HL-60/S4 treated with phorbol 12-myristate 13-acetate at 8.2 ng/mL for 4 days and 3 days (cell line): ENCODE measurements around the gene EEF2.
"Not testable (repeated sequence)": the region's sequence is repeated elsewhere in the genome, so short reads cannot be mapped to it uniquely, and the experiment has no call there.

Source experiments
- in situ Hi-C: fragments of 300-500 bp; cut with MboI; formaldehyde crosslinking; loops from 2 replicates; pipeline ENCODE4 v1.15.0; 2022; ENCODE audit warnings: low sequenced_read_pairs

The EEF2 gene

DNA sequence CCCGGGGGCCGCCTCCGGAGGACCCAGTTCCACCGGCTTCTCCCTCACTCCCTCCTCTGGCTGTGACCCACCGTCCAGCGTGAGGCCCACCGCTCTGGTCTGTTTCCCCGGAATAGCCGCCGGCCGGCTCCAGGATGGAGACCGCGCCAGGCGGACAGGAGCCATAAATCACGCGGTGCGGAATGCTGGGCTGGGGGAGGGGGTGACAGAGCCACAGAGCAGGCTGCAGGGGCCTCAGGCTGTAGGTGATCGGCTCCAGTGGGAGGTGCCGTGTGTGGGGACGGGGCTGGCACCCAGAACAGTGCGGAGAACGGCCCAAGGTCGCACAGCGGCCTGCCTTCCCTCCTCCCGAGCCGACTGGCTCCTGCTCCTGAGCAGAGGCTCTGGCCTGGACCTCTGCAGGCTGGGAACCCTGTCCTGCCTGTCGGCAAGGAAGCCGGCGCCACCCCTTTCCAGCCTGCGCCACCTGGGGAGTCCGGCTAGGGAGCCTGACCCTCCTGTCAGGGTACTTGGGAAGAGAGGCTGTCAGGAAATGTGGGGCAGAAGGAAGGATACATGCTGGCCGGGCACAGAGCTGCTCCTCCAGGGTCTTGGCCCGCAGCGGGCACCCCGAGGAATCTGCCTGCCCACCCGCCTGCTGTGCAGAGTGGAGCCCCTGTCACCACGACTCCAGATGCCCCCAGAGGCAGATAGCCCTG is 30.6 kb upstream of the EEF2 start:
- in situ Hi-C loops, result no loop called here

DNA sequence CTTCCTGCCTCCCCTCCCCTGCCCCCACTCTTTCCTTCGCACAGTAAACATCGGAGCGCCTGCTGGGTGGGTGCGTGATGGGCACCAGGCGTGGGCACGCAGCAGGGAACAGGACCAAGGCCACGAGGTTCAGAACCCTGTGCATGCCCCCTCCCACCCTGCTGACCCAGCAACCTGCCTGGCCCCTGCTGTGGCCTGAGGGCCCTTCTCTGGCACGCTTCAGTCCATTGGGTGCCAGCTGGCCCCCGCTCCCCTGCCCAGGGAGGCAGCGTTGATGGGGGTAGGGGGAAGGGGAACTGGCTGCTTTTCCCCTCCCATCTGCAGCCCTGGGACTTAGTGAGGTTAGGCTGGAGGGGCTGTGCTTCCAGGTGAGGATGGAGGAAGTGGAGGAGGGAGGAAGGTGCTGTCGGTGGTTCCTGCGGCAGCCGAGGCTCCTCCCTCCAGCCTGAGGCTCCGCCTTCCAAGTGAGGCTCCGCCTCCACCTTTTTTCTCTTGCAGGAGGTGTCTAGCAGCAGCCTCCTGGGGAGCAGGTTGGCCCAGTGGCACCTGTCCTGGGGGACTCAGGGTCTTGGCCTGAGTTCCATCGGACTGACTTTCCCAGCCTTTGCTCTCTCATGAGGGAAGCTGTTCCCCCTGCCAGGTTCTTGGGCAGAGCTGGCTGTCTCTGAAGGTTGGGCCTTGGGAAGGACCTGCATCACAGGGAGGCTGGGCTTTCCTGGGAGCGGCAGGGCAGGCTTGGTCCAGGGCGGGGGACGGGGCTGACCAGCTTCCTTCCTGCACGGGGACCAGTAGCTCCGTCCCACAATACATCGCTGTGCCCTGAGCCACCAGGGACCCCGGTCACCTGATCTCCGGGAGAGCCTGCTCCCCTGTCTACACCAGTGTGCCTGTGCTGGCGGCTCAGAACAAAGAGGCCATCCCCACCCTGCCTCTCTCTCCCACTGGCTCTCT is 29.6 kb upstream of the EEF2 start:
- in situ Hi-C loops, result no loop called here

DNA sequence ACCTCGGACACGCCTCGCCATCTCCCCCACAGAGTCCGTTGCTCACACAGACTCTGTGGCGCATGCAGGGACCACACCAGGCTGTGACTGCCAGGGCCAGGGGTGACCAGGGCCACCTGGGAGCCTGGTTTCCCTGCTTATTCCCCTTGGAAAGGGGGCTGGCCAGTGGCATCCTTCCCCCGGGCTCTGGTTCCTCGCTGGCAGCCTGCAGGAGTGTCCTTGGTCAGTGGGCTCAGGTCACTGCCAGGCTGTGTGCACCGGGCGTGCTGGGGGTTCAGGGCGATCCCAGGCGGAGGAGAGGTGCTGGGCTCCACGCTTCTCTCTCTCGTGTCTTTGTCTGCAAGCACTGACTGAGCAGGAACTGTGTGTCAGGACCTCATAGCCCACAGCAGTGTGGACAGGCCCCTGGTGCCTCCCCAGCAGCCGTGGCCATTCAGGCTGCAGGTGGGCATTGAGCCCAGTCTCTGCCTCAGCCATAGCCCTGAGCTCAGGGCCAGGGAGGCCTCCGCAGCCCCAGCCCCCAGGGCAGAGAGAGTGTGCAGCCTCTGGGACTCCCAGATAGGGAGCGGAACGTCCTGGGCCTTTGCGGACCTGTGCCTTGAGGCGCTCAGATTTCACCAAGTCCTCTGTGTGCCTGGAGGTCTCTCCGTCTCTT is 28.8 kb upstream of the EEF2 start:
- in situ Hi-C loops, result no loop called here

DNA sequence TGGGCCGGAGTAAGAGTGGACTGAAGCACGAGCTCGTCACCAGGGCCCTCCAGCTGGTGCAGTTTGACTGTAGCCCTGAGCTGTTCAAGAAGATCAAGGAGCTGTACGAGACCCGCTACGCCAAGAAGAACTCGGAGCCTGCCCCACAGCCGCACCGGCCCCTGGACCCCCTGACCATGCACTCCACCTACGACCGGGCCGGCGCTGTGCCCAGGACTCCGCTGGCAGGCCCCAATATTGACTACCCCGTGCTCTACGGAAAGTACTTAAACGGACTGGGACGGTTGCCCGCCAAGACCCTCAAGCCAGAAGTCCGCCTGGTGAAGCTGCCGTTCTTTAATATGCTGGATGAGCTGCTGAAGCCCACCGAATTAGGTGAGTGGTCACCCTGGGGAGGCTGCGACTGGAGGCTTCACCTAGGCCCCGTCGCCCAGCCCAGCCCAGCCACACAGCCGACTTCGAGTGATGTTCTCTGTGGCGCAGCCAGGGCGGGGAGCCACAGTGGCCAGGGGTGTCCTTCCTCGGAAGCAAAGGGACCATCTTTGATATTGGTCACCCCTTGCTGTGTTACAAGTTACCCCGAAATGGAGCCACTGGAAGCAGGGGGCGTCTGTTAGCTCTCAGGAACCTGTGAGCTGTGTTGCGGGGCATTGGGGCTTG is 27.8 kb upstream of the EEF2 start:
- in situ Hi-C loops, result no loop called here

- in situ Hi-C loops, result no loop called here
Observed at GRCh38 chr19:4012092-4012974, 27.1 kb upstream of the EEF2 start.

DNA sequence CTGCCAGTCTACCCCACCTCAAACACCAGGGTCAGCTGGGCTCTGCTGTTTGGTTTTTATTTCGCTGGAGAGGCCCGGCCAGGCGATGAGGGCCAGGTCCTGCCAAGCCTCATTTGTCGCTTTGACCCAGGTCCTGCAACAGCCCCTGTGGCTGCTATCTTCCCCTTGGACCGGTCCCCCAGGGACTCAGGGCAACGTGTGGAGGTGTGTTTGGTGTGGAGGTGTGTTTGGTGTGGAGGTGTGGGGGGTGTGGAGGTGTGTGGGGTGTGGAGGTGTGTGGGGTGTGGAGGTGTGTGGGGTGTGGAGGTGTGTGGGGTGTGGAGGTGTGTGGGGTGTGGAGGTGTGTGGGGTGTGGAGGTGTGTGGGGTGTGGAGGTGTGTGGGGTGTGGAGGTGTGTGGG is 26.2 kb upstream of the EEF2 start:
- in situ Hi-C loops, result not testable (repeated sequence)

DNA sequence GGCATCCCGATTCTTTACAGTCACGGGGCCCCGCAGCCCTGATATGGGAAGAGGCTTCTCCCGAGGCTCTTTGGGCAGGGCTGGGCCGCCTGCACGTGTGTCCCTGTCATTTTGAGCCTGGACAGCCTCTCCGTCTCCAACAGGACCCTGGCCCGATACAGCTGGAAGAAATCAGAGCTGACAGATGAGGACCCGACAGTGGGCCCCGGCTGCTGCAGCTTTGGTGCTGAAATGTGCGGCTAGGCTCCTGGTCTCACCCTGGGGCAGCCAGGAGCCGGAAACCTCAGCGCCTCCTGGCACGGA is 25.5 kb upstream of the EEF2 start:
- in situ Hi-C loops, result no loop called here

DNA sequence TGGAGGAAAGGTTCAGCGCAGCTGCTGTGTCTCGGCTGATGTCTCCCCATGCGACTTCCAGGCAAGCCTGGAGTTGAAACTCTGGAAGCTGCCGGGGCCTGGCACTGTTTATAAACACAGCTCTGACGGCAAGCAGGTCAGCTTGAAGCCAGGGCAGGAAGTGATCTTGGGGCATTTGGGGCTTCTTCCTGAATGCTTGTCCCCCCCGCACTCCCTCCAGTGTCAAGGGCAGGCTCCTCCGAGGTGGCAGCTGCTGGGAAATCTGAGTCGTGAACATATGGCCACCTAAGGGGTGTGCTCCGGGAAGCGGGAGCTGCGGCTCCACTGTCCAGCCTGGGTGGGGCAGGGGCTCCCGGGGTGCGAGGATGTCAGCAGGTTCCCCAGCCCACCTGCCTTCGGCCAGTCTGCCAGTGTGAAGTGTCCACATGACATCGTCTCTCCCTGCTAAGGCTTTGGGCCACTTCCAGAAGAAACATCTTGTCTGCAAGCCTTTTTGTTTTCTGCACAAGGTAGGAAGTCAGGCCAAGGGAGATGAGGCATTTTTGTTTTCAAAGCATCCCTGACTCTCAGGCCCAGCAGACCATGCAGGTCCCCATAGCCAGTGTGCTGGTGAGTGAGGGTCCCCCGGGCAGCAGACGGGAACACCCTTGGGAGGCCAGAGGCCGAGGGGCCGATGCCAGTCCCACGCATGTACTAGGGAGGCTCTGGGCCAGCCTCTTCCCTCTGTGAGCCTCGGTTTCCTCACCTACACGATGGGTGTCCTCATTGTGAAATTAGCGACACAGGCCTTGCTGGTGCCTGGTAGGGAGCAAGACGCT is 24.9 kb upstream of the EEF2 start:
- in situ Hi-C loops, result no loop called here

DNA sequence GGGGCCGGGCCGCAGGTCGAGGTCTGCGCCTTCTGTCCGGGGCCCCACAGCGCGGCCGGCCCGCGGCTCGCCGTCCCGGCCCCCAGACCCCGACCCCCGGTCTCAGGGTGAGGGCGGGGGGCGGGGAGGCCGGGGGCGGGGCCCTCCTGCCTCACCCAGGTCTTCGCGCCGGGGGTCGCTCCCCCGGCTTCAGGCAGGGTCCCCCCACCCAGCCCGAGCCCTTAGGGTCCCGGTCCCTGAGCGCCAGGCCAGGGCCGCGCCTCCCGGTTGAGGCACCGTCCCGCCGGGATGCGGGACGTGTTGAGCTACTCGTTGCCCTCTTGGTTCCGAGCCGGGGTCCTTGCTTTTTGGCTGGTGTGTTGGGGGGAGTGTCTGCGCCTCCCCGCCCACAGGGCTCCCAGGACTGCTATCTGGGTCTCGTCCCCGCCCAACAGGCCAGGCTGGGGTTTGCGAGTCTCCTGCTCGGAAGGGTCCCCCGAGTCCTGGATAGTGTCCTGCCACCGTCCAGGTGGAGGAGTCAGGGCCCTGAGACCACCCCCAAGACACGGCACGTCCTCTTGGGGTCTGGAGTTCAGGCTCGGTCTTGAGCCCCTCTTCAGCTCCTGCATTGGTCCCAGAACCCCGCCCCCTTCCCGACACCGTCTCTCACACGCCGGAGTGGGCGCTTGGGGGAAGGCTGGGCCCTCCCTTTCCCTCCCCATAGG is 22.7 kb upstream of the EEF2 start:
- in situ Hi-C loops, result no loop called here

DNA sequence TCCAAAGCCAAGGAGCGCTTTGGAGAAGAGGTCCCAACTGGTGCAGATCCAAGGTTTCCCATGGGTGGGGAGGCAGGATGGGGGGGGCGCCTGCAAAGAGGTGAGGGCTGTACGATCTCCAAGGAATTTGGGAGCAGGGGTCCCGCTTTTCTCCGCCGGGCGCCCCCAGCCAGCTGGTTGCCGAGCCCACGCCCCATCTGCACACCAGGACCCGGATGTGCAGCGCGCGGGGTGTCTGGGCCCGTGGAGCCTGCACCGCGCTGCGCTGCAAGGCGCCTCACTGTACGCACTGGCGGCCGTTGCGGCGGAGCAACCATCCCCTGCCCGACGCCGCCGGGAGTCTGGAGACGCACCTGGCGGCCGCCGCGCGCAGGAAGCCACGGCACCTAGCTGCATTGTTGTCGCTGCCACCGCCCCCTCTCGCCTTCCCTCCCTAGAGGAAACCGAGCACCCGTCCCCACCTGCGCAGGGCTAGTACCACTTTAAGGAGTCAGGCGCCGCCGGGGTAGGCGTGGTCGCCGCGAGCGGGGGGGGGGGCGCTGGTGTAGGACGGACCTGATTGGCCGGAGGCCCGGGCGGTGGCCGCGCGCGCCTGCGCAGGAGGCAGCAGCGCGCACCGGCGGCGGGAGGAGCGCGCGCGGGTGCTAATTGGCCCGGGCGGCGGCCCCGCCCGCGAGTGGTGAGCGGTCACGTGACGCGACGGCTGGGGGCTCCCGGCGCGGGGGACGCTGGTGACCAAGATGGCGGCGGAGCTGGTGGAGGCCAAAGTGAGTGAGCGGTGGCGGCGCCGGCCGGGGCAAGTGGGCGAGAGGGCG is 22.0 kb upstream of the EEF2 start, which contains the start of gene PIAS4:
Gene PIAS4, plus strand, starts transcription at position 716 of the 815 bp plus-strand sequence. Its CDS starts 25 bp downstream, at position 741.
- in situ Hi-C loops, result no loop called here

GRCh38 chr19:4005436-4005835 is 20.2 kb upstream of the EEF2 start:
- in situ Hi-C loops, result not testable (repeated sequence)

- in situ Hi-C loops, result not testable (repeated sequence)
Observed at GRCh38 chr19:4000798-4001197, 15.5 kb upstream of the EEF2 start.

DNA sequence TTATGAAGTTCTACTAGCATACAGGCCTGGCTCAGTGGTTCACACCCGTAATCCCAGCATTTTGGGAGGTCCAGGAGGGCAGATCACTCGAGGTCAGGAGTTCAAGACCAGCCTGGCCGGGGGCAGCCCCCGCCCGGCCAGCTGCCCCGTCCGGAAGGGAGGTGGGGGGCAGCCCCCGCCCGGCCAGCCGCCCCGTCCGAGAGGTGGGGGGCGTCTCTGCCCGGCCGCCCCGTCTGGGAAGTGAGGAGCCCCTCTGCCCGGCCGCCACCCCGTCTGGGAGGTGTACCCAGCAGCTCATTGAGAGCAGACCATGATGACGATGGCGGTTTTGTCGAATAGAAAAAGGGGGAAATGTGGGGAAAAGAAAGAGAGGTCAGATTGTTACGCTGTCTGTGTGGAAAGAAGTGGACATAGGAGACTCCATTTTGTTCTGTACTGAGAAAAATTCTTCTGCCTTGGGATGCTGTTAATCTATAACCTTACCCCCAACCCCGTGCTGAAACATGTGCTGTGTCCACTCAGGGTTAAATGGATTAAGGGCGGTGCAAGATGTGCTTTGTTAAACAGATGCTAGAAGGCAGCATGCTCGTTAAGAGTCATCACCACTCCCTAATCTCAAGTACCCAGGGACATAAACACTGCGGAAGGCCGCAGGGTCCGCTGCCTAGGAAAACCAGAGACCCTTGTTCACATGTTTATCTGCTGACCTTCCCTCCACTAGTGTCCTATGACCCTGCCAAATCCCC is 13.6 kb upstream of the EEF2 start:
- in situ Hi-C loops, result not testable (repeated sequence)

DNA sequence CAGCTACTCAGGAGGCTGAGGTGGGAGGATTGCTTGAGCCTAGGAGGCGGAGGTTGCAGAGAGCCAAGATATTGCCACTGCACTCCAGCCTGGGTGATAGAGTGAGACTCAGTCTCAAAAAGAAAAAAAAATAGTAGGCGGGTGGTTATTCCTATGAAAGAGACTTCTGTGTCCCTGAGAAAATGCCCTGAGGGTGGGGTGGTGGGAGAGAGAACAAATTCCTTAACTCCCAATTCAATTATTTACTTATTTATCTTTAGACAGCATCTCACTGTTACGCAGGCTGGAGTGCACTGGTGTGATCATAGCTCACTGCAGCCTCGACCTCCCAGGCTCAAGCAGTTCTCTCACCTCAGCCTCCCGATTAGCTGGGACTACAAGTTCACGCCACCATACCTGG is 10.3 kb upstream of the EEF2 start:
- in situ Hi-C loops, result no loop called here

DNA sequence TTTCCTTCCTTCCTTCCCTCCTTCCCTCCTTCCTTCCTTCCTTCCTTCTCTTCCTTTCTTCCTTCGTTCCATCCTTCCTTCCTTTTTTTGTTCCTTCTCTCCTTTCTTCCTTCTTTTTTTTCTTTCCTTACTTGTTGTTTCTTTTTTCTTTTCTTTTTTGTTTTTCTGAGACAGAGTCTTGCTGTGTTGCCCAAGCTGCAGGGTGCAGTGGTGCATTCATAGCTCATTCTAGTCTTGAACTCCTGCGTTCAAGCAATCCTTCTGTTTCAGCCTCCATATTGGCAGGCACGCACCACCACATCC is 5.5 kb upstream of the EEF2 start:
- in situ Hi-C loops, result no loop called here

DNA sequence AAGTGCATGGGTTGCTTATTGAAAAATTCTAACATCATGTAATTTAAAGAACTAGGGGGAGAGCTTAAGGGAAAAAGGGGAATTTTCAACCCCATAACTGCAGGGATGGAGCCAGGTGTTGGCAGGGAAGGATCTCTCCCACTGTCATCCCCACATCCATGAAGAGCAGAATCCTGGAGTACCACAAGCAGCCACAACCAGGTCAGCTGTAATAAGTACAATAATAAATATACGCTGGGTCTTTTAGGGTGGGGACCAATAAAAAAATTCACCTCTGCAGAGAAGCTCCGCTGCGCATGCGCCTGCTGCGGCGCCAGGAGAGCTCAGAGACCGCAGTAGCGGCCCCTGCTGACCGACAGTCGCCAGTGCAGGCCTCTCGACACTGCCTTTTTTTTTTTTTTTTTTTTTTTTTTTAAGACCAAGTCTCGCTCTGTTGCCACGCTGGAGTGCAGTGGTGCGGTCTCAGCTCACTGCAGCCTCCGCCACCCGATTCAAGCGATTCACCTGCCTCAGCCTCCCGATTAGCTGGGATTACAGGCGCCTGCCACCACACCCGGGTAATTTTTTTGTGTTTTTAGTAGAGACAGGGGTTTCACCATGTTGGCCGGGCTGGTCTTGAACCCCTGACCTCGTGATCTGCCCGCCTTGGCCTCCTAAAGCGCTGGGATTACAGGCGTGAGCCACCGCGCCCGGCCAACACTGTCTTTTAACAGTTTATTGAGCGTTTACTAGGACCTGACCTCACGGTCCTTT is 2.5 kb upstream of the EEF2 start:
- in situ Hi-C loops, result no loop called here
